T-helper 1 cell (primary cell): ENCODE results near the gene PIGX.

Source experiments
- DNase-seq, 5 donors: peaks; one replicate each; pipeline ENCODE4 v3.0.0-alpha.2; 2012 to 2020

PIGX gene

DNA sequence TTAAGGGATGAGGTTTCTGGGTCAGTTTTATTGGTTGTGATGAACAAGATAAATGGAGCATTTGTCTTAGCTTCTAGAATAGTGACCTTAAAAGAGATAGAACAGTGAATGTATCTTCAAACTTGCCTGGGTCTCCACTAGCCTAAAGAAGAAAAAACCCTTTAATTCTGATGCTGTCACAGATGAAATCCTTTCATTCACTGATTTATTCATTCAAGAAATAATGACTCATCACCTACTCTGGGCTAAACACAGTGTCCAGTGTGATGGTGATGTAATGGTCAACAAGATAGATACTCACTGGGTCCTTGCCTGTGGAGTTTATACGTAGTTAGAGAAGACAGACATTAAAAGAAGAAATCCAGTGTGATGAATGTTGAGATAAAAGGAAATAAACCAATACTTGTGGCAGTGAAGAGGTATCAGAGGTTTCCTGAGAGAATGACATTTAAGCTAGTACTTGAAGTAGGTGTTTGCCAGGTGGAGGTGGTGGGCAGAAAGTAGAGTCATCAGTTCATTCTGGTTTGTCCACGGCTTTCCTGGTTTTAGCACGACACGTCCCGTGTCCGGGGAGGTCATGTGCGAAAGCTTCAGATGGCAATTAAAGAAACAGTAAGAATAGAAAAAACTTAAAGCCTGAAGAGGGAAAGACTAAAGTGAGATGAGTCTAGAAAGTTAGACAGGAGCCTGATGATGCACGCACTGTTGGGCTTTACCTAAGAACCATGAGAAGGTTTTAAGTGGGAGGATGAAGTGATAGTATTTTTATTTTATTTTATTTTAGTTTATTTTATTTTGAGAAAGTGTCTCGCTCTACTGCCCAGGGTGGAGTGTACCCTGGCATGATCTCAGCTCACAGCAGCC, 45.9 kb downstream of the PIGX start:
- no peak for DNase-seq

DNA sequence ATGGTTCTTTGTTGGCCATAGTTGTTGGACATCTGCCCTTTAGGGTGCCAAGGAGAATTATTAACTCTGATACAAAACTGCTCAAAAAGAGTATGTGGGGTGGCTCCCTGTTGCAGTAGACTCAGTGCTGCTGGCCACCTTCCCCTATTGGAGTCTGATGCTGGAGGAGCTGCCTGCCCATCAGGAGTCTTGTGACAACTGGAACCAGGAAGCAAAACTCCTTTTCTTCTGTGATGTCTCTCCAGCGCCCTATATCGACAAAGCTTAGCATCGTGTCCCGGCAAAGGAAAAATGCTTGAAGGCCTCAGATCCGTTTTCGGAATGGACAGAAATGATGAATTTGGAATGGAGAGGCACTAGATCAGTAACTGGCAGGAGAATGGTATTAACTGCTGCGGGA, 51.0 kb downstream of the PIGX start:
- no peak for DNase-seq

DNA sequence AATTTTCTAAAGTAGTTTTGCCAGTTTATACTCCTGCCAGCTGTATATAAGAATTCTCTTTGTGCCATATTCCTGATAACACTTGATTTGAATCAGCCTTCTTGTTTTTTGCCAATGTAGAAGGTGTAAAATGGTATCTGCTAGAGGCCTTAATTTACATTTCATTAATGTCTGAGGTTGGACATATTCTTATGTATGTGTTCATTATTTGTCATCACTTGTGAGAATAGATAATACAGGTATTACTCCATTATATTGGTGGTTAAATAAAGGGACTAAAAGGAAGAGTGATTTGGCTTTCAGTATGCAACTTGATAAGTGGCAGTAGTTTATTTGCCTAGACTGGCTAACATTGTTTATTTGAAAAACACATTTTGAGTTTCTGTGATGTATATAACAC, 53.3 kb downstream of the PIGX start:
- no peak for DNase-seq

DNA sequence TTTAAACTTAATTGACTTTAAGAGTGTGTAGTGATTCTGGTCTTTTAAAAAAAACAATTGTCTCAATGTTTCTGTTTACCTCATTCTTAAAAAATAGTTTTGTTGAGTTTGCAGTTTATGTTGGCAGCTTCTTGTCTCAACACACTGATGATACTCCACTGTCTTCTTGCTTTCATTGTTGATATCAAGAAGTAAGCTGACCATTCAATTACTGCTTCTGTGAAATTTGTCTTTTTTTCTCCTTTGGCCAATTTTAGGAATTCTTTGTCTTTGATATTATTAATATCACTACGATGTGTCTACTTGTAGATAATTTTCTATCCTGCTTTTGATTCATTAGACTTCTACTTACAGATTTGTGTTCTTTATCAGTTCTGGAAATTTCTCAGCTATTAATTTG, 58.9 kb downstream of the PIGX start:
- no peak for DNase-seq

DNA sequence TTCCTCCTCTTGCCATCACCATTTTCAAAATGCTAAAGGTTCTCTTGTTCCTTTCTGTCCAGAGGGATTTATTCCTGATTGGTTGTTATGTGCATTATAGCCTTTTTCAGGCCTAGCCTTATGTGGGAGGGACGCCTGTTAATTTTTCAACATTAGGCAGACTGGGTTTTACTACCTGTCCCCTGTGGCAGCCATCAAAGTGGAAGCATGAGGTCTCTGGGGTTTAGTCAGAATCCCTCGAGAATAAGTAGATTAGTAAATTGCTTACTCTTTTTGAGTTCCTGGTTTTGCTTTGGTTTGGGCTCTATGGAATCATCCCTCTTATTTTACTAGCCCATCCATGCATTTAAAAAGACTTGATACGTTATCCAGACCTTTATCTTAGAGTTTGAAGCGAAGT, 59.9 kb downstream of the PIGX start:
- no peak for DNase-seq

DNA sequence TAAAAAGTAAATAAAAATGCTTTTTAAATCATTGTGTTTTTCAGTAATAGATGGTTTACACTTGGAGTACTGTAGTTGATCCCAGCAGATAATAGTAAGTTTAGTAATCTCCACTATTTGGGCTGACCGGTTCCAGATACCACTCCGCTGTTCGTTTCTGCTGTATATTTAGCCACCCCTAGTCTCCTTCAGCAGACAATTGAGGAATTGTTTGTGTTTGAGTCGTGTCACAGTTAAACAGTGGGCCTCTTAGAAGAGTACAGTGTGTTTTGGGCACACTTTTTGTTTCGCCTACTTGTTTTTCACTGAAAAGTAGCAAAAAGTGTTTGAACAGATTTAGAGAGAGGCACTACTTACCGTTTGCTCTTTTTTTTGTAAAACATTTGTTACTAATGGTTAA, 60.7 kb downstream of the PIGX start:
- DNase-seq = no peak

DNA sequence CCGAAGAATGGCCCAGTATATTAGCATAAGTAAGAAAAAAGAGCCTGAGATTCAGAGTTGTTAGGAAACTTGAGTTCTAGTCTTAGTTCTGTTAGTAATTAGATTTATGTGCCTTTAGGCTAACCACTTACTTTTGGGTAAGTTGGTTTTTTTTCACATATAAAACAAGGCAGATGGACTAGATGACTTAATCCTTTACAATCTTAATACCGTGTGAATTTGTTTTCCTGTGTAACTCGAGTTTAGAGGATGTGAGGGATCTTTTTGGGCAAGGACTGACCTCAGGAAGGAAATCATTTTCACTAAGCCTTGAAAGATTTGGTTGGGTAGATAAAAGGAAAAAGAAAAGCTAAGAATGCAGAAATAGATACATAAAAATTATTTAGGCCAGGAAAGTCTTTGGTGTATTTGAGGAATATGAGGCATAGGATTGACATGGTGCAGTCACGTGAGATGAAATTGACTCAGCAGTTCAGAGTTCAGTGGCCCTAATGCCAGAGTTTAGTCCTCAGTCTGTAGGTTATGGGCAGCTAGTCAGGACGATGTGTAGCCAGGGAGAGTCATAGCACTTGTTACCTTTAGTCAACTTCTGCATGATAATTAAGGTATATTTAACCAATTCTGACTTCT, 62.1 kb downstream of the PIGX start:
- DNase-seq = no peak

DNA sequence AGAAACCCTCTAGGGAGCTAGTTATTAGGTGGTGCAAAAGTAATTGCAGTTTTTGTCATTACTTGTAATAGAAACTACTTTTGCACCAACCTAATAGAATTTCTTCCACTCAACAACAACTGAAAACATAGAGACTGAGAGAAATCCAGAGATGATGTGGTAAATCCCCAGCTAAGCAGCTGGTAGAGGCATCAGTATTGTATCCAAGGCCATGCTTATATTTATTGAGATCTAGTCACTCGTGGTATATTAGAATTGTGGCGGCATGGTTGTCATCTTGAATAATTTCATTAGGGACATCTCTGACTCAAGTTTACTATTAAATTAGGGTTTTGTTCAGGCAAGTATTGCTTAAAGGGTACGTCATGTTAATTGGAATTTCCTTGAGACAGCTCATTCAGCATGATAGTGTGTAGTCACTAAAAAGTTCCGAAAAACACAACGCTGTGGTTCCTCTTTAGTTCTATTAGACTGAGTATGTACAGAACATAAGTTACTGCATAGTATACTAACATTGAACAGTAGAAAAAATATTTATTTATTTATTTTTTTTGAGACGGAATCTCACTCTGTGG, 62.8 kb downstream of the PIGX start:
- no peak for DNase-seq

DNA sequence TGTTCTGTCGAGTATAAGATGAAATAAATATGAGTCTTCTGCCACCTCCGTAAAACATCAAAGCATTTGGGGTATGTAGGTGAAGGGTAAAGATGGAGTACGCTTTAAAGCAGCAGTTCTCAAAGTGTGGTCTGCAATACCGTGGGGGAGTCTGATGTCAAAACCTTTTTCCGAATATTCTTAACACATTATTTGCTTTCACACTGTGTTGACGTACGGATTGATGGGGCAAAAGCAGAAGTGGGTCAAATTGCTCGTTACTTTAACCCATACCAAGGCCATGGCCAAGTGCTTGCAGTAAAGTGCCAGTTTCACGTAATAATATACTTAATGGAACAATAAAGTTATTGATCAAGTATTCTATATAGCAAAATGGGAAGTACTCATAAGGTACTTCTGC, 63.8 kb downstream of the PIGX start:
- no peak for DNase-seq

DNA sequence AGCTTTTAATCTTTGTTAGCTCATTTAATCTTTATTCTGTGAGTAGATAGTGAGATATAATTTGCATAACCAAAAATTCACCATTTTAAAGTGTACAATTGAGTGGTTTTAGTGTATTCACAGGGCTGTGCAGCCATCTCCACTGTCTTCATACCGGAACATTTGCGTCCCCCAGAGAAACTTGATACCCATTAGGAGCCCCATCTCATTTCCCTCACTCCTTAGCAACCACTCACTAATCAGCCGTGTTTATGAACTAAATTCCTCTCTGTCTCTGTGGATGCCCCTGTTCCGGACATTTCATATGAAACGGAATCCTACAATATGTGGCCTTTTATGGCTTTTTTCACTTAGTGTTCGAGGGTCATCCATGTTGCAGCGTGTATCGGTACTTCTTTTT, 65.7 kb downstream of the PIGX start:
- no peak for DNase-seq

DNA sequence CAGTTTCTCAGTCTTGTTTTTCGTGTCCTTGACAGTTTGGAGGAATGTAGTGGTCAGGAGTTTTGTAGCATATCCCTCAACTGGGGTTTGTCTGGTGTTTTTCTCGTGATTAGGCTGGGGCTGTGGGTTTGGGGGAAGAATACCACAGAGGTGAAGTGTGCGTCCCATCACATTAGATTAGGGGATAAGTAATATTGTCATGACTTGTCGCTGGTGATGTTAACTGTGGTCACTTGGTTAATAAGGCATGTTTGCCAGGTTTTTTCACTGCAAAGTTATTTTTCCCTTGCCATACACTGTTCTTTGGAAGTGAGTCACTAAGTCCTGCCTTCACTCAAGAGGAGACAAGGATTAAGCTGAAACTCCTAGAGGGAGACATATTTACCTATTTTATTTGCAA, 66.6 kb downstream of the PIGX start:
- DNase-seq = no peak

DNA sequence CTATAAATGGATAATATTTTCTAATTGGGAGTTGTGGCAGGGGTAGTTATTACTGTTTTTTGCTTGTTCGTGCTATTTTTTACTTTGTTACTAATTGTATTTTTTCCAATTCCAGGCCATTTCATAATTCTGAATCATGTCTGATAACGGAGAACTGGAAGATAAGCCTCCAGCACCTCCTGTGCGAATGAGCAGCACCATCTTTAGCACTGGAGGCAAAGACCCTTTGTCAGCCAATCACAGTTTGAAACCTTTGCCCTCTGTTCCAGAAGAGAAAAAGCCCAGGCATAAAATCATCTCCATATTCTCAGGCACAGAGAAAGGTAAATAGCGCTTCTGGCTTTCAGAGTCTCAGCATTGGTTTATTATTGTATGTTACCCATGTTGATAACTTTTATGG, 70.3 kb downstream of the PIGX start:
- no peak for DNase-seq
